Measurements from ENCODE around the gene CBFA2T3.

The CBFA2T3 gene

GRCh38 chr16:88978608-88979346 lies 1.8 kb upstream of the CBFA2T3 start:
- Histone ChIP-seq H3K4me1 (ENCODE audit: insufficient read depth, low read length) (no peaks in the 10 kb centered on the region), H3K9ac (ENCODE audit: low read depth, low read length) (no peak overlapping the region)

DNA sequence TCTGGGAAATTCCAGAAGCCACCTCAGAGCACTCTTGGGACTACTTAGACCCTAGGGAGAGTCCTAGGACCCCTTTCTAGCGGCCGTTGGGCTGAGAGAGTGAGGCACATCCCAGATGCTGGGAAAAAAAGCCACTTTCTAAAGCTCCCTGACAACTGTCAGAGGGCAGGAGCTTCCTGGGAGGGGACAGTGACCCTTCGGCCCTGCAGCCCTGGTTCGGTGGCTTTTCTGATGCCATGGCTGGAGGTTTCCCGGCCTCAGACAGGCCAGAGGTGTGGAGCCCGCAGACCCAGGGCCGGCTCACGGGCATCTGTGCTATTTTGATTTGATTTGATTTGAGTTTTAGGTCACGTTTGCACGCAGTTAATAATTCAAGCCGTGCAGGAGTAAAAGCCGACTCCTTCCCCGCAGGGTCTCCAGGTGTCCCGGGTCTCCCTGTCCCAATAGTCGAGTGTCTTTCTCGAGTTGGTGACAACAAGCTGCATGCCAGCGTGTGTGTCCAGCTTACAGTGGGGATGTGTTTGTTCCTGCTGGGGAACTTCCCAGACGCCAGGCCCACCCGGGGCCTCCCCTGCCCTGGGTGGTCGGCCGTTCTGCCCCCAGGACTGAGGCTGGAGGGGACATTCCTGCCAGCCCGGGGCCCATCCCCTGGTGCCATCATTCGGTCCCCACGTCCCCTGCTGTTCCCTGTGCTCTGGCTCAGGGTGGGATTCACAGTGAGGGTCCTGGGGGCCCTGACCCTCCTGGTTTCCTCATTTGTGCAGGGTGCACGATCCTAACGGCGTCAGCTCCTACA lies 1.0 kb upstream of the CBFA2T3 start:
- no peaks in the 10 kb centered on the region for H3K36me3 ChIP-seq (ENCODE audit: insufficient read depth, low read length)
- no peaks in the 10 kb centered on the region; the same call in 1 of the 2 replicates for H3K4me1 ChIP-seq (ENCODE audit: insufficient read depth, low read length)
- H3K9me3 ChIP-seq (ENCODE audit: control insufficient read depth, insufficient read depth, low read length) = no peaks in the 10 kb centered on the region
- H3K9ac ChIP-seq (ENCODE audit: low read depth, low read length) = no peak overlapping the region

More at GRCh38 chr16:88978608-88979346, 1.8 kb upstream of the CBFA2T3 start:
- no peaks in the 10 kb centered on the region for H3K9me3 ChIP-seq (ENCODE audit: control insufficient read depth, insufficient read depth, low read length)
- H3K36me3 ChIP-seq (ENCODE audit: insufficient read depth, low read length) = no peaks in the 10 kb centered on the region

DNA sequence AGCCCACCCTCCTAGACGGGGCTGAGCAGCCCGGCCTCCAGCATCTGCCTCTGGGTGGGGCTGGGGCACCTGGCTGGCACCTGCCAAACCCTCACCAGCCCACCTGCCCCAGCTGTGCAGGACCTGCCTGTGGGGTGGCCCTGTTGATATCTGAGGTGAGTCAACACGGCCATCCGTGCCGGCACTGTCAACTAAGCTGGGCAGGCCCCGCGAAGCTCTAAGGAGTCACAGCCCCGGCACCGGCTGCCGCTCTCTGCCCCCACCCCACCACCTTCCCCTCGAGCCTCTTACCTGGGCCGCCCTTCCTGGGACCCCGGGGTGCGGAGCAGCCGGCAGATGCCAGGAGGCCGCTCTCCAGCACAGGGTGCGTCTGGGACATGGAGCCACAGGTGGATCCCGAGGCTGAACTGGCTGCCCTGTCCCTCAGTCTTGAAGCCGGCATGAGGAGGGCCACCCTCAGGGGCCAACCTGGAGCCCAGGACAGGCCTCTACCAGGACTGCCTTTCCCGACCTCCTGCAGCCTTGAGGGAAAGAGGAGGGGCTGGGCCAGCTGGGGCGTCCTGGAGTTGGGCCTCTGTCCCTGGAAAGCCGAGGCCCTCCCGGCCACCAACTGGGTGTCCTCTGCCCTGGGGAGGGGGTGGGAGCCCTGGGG lies 515 bp downstream of the CBFA2T3 start:
- Histone ChIP-seq H3K9ac (ENCODE audit: low read depth, low read length) (no peak overlapping the region), H3K4me1 (ENCODE audit: insufficient read depth, low read length) (no peaks in the 10 kb centered on the region; the same call in 1 of the 2 replicates)

DNA sequence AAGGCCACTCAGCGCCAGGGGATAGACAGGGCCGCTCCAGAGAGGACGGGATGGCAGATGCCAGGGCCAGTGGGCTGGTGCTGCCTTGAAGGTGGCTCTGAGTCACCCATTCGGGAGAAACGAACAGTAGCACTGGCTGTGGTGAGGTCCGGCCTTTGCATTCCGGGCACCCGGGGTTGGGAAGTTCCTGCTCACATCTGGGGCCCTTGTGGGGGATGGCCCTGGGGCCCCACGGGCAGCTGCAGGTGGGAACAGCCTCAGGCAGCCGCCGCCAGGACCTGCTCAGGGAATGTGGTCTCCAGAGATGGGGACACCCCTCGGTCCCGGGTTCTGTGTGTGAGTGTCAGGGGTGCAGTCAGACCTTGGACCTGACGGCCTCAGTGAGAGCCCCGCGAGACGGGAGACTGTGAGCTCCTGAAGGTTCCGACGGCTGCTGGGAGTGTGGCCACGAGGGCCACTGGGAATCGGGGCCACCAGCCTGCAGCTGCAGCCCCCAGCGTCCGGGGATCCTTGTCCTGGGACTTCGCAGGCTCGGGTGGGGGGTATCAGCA lies 1.4 kb downstream of the CBFA2T3 start:
- no peaks in the 10 kb centered on the region; the same call in 1 of the 2 replicates for H3K4me1 ChIP-seq (ENCODE audit: insufficient read depth, low read length)
- no peak overlapping the region for H3K9ac ChIP-seq (ENCODE audit: low read depth, low read length)
- no peaks in the 10 kb centered on the region for H3K9me3 ChIP-seq (ENCODE audit: control insufficient read depth, insufficient read depth, low read length)
- no peaks in the 10 kb centered on the region for H3K36me3 ChIP-seq (ENCODE audit: insufficient read depth, low read length)

More for the DNA sequence above, 515 bp downstream of the CBFA2T3 start:
- no peaks in the 10 kb centered on the region for H3K36me3 ChIP-seq (ENCODE audit: insufficient read depth, low read length)
- H3K9me3 ChIP-seq (ENCODE audit: control insufficient read depth, insufficient read depth, low read length) = no peaks in the 10 kb centered on the region

GRCh38 chr16:88974916-88975215 lies 2.1 kb downstream of the CBFA2T3 start:
- Histone ChIP-seq H3K4me1 (ENCODE audit: insufficient read depth, low read length) (no peaks in the 10 kb centered on the region; the same call in 1 of the 2 replicates), H3K9me3 (ENCODE audit: control insufficient read depth, insufficient read depth, low read length) (no peaks in the 10 kb centered on the region), H3K36me3 (ENCODE audit: insufficient read depth, low read length) (no peaks in the 10 kb centered on the region), H3K9ac (ENCODE audit: low read depth, low read length) (no peak overlapping the region)

DNA sequence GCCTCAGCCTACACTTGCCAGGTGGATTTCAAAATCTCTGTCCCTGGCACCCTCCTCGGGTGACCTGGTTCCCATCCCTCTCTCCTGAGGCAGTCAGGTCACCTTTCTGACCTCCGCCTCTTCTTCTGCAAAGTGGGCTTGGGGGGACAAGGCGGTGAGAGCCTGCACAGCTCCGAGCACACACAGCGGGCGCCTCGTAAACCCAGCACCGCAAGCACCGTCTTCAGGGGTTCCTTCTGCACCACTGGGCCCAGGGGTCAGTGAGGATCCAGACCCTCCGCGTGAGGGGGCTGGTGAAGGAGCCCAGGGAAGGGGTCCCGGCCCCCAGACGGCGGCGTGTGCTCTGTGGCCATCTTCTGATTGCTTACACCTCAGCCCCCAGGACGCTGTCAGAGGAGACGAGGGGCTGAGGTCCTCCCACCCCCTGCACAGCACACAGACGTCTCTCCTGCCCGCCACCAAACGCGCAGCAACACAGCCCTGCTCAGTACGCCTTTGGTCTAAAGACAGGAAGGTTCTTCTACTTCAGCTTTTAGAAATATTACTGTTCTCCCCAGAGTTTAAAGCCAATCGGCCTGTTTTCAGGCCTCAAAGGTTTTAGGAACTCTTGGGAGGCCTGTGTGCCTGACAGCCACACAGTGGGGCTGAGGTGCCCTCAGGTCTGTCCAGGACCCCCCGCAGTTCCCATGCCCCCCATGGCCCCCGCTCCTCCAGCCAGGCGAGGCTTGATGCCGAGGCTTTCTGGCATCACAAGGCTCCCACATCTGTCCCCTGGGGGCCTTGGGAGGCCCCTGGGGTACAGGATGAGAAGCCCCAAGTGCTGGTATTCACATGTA lies 2.7 kb downstream of the CBFA2T3 start:
- Histone ChIP-seq H3K36me3 (ENCODE audit: insufficient read depth, low read length) (no peaks in the 10 kb centered on the region), H3K9me3 (ENCODE audit: control insufficient read depth, insufficient read depth, low read length) (no peaks in the 10 kb centered on the region), H3K9ac (ENCODE audit: low read depth, low read length) (no peak overlapping the region), H3K4me1 (ENCODE audit: insufficient read depth, low read length) (no peaks in the 10 kb centered on the region; the same call in 1 of the 2 replicates)

GRCh38 chr16:88973415-88974050 lies 3.5 kb downstream of the CBFA2T3 start:
- no peaks in the 10 kb centered on the region; the same call in 1 of the 2 replicates for H3K4me1 ChIP-seq (ENCODE audit: insufficient read depth, low read length)

DNA sequence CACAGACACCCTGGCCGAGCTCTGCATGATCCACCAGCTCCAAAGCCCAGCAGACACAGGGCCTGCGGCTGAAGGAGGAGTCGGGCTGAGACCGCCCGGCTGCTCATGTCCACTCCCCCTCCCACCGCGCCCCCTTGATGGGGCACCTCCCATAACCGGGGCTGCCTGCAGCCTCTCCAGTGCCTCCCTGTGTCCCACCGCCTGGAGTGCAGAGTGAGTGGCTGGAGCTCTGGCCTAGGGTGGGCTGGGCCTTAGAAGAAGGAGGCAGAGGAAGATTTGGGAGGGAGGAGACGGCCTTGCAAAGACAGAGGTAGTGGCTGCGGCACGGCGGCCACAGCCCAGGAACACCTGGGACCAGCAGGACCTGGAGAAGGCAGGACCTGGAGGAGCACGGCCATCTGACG lies 4.0 kb downstream of the CBFA2T3 start:
- no peak overlapping the region for H3K9ac ChIP-seq (ENCODE audit: low read depth, low read length)
- H3K9me3 ChIP-seq (ENCODE audit: control insufficient read depth, insufficient read depth, low read length) = no peaks in the 10 kb centered on the region
- no peaks in the 10 kb centered on the region; the same call in 1 of the 2 replicates for H3K4me1 ChIP-seq (ENCODE audit: insufficient read depth, low read length)
- H3K36me3 ChIP-seq (ENCODE audit: insufficient read depth, low read length) = no peaks in the 10 kb centered on the region

More at GRCh38 chr16:88973415-88974050, 3.5 kb downstream of the CBFA2T3 start:
- Histone ChIP-seq H3K9me3 (ENCODE audit: control insufficient read depth, insufficient read depth, low read length) (no peaks in the 10 kb centered on the region), H3K36me3 (ENCODE audit: insufficient read depth, low read length) (no peaks in the 10 kb centered on the region), H3K9ac (ENCODE audit: low read depth, low read length) (no peak overlapping the region)

DNA sequence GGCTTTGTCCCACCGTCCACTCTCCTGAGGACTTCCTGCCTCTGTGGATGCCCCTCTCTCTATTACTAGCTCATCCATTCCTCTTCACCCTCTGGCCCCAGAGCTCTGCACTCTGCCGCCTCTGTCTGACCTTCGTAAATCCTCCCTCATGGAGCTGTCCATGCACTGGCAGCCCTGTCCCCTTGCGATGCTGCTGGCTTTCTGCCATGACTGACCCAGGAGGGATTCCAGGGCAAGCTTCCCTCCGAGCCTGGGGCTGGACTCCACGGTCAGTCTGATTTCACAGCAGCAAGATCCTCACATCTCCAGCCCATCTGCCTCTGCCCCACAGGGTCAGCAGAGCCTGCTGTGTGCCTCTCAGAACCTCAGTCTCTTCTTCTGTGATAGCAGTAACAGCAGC lies 4.7 kb downstream of the CBFA2T3 start:
- no peak overlapping the region for H3K9ac ChIP-seq (ENCODE audit: low read depth, low read length)
- no peaks in the 10 kb centered on the region for H3K9me3 ChIP-seq (ENCODE audit: control insufficient read depth, insufficient read depth, low read length)
- no peaks in the 10 kb centered on the region; the same call in 1 of the 2 replicates for H3K4me1 ChIP-seq (ENCODE audit: insufficient read depth, low read length)
- H3K36me3 ChIP-seq (ENCODE audit: insufficient read depth, low read length) = no peaks in the 10 kb centered on the region

GRCh38 chr16:88971371-88972097 lies 5.5 kb downstream of the CBFA2T3 start:
- Histone ChIP-seq H3K4me1 (ENCODE audit: insufficient read depth, low read length) (no peaks in the 10 kb centered on the region; the same call in 1 of the 2 replicates), H3K9ac (ENCODE audit: low read depth, low read length) (no peak overlapping the region), H3K36me3 (ENCODE audit: insufficient read depth, low read length) (no peaks in the 10 kb centered on the region), H3K9me3 (ENCODE audit: control insufficient read depth, insufficient read depth, low read length) (no peaks in the 10 kb centered on the region)

GRCh38 chr16:88970539-88971065 lies 6.4 kb downstream of the CBFA2T3 start:
- no peaks in the 10 kb centered on the region; the same call in 1 of the 2 replicates for H3K4me1 ChIP-seq (ENCODE audit: insufficient read depth, low read length)
- H3K9me3 ChIP-seq (ENCODE audit: control insufficient read depth, insufficient read depth, low read length) = no peaks in the 10 kb centered on the region
- no peaks in the 10 kb centered on the region for H3K36me3 ChIP-seq (ENCODE audit: insufficient read depth, low read length)
- no peak overlapping the region for H3K9ac ChIP-seq (ENCODE audit: low read depth, low read length)

DNA sequence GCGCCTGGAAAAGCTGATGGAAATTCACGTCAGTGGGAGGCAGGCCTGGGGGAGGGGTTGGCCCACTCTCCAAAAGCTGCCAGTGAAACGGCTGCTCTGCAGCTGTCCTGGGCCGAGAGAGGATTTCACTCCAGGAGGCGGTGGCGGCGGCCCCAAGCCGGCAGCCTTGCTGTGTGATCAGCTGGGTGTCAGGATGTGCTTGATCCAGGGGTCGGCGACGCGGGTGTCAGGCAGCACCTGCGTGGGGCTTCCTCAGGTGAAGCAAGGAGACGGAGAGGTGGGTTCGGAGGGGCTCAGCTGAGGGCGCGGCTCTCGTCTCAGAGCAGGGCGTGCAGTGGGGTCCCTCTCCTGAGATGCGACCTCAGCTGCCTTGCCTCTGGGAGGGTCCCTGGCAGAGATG lies 7.0 kb downstream of the CBFA2T3 start:
- Histone ChIP-seq H3K9ac (ENCODE audit: low read depth, low read length) (no peak overlapping the region), H3K4me1 (ENCODE audit: insufficient read depth, low read length) (no peaks in the 10 kb centered on the region; the same call in 1 of the 2 replicates), H3K36me3 (ENCODE audit: insufficient read depth, low read length) (no peaks in the 10 kb centered on the region), H3K9me3 (ENCODE audit: control insufficient read depth, insufficient read depth, low read length) (no peaks in the 10 kb centered on the region)
